Dedifferentiated amniotic fluid mesenchymal stem cell (primary cell): ENCODE results near the gene DZIP3.
A peak's percentile ranks its signal among the peaks of the same experiment; 100 is the strongest.
"Not testable (repeated sequence)": the region's sequence is repeated elsewhere in the genome, so short reads cannot be mapped to it uniquely, and the experiment has no call there.

Source experiments
- DNase-seq: peaks from one replicate; pipeline ENCODE4 v3.0.0-alpha.2; 2016; ENCODE audit errors: extremely low spot score

Gene DZIP3

DNA sequence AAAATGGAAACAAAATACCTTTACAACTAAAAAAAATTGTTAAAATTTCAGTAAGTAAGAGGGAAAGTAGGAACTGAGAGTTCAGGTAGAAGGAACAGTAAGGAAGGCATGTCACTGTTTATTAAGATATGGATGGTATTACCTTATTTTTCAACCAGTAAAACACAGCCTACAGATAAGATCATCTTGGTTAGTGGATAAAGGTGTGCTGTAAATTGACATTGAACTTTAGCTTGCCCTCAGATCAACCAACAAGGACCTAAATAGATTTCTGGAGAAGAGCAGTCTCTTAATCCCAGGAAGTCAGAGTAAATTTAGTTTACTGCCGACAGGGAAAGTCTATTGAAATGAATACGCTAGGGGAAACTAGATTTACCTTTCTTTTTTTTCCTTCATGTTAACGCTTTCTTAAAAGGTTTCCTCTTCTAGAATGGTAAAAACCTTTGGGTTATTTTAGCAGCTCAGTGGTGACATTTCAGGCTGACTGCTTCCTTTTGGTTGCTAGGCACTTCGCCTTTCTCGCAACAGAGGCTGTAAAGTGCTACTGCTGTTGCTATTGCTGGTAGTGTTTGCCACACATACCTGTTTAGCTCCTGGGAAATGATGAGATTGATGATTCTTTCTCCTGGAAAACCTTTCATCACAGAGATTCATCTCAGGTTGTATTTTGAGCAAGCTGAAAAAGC lies 12.9 kb downstream of the DZIP3 start:
- no peak for DNase-seq

DNA sequence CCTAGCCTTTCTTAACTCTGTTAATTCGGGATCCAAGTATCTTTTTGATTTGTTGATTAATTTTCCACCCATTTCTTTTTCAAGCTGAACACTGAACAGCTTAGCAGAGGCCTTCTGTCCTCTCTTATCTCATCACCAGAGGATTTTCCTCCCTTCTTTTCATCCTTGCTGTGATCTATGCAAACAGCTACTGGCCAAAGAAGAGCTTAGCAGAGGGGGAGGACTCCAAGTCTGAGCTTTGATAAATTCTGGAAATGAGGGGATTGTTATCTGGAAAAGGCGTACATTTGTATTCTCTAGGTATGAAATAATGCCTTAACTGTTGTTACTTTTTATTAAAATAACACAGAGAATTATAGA lies 13.4 kb downstream of the DZIP3 start:
- no peak for DNase-seq

GRCh38 chr3:108603691-108604090 lies 14.2 kb downstream of the DZIP3 start:
- DNase-seq = no peak

GRCh38 chr3:108605028-108605427 lies 15.5 kb downstream of the DZIP3 start:
- no peak for DNase-seq

DNA sequence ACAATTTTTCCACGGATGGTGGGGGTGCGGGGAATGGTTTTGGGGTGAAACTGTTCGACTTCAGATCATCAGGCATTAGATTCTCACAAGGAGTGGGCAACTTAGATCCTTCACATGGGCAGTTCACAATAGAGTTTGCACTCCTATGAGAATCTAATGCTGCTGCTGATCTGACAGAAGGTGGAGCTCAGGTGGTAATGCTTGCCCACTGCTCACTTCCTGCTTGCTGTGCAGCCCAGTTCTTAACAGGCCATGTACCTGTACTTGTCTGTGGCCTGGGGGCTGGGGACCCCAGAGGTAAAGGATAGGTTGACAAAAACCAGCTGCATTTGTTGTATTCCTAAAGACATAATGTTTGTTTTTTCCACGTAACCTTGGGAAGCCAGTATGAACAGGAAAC lies 16.0 kb downstream of the DZIP3 start:
- DNase-seq = no peak

DNA sequence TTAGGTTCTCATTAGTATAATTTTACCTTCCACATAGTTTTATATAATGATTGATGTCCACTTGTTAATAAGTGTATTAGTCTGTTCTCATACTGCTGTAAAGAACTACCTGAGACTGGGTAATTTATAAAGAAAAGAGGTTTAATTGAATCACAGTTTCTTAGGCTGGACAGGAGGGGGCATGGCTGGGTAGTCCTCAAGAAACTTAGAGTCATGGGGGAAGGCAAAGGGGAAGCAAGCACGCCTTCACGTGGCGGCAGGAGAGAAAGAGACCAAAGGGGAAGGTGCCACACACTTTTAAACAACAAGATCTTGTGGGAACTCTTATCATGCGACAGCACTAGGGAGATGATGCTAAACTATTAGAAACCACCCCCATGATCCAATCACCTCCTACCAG lies 19.2 kb downstream of the DZIP3 start:
- no peak for DNase-seq

DNA sequence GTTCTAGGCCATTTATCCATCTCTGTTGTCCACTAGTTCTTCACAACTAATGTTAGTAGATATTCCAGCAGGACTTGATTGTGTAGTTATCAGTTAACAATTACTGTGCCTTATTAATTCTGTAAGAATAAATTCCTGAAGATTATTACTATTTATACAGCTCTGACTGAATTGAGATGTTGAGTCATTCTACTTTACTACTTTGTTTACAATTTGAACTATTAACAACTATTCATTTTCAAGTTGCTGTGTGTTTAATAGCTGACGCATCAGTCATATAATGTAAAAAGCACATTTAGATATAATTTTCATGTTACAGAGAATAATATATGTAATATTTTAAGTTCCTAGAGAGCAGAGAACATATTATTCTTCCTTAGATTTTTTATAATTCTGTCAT lies 21.1 kb downstream of the DZIP3 start:
- DNase-seq = no peak

DNA sequence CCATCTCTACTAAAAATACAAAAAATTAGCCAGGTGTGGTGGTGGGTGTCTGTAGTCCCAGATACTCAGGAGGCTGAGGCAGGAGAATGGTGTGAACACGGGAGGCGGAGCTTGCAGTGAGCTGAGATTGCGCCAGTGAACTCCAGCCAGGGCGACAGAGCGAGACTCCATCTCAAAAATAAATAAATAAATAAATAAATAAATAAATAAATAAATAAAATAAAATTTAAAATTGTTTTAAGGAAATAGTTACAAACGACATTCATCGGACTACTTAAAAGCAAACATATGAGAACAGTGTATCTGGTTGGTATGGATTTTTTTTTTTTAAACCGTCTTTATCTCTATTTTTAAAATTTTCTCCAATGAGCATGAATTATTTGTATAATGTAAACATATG lies 26.6 kb downstream of the DZIP3 start:
- DNase-seq = not testable (repeated sequence)

DNA sequence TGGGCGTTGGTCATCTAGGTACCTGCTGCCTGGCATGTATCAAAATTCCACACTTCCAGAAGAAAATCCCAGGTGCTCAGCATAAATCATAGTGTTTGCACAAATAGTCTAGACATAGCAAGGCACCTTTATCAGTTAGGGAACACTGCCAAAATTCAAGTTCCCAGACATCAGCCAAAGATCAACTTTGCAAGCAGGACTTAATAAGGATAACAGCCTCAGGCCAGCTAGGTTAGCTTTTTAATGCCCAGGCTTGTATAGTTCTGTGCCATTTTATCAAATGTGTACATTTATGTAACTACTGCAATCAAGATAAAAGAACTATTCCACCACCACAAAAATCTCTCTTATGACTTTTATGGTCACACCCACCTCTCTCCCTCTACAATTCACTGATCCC lies 30.7 kb downstream of the DZIP3 start:
- DNase-seq = no peak

GRCh38 chr3:108623504-108623903 lies 34.0 kb downstream of the DZIP3 start:
- no peak for DNase-seq

DNA sequence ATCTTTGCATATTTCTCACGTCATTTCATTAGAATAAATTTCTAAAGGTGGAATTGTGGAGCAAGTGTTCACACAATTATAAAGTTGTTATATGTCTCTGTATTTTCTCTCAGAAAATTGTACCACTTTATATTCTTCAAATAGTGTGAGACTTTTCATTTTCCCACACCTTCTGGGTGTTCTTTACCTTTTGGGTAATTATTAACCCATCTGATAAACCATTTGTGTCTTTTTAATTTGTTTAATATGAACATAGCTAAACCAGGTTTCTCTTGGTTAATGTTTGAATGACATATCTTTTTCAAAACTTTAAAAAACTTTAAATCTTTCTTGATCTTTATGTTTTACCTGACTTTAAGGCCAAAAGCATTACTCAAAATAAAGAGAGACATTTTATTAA lies 40.5 kb downstream of the DZIP3 start:
- no peak for DNase-seq

GRCh38 chr3:108642526-108642925 lies 53.0 kb downstream of the DZIP3 start:
- no peak for DNase-seq

DNA sequence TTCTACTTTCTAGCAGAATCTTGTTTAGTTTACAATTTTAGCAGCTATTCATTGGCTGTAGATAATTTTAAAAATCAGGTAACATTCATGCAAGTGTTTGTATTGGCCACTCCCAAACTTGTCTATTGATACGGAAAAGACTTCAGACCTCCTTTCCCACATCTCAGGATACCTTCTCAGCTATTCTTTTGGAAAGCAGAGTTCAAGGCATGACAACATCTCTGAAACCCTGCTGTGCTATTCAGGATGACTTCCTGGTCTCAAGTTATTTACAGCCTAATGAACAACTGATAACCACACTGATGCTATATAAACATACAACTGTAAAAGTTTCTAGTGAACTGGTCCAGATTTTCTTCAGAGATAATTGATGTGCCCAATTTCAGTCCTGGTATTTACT lies 55.8 kb downstream of the DZIP3 start:
- no peak for DNase-seq

DNA sequence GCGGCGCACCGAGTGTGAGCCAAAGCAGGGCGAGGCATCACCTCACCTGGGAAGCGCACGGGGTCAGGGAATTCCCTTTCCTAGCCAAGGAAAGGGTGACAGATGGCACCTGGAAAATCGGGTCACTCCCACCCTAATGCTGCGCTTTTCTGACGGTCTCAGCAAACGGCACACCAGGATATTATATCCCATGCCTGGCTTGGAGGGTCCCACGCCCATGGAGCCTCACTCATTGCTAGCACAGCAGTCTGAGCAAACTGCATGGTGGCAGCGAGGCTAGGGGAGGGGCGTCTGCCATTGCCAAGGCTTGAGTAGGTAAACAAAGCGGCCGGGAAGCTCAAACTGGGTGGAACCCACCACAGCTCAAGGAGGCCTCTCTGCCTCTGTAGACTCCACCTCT lies 66.1 kb downstream of the DZIP3 start:
- not testable (repeated sequence) for DNase-seq

- DNase-seq = no peak
Observed at GRCh38 chr3:108661699-108662098, 72.2 kb downstream of the DZIP3 start.

GRCh38 chr3:108662142-108662738 lies 72.7 kb downstream of the DZIP3 start:
- peak; percentile 78 for DNase-seq

GRCh38 chr3:108664266-108664665 lies 74.7 kb downstream of the DZIP3 start:
- DNase-seq = no peak

DNA sequence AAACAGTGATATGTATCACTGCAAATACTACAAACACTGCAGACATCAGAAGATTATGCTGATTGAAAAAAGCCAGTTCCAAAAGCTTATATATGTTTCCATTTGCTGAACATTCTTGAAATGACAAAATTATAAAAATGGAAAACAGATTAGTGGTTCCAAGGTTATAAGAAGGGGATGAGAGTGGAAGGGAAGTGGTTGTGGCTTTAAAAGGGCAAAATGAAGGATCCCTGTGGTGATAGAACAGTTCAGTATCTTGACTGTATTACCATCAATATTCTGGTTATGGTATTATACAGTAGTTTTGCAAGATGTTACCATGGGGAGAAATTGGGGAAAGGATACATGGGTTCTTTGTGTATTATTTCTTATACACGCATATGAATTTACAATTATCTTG lies 77.8 kb downstream of the DZIP3 start:
- no peak for DNase-seq

DNA sequence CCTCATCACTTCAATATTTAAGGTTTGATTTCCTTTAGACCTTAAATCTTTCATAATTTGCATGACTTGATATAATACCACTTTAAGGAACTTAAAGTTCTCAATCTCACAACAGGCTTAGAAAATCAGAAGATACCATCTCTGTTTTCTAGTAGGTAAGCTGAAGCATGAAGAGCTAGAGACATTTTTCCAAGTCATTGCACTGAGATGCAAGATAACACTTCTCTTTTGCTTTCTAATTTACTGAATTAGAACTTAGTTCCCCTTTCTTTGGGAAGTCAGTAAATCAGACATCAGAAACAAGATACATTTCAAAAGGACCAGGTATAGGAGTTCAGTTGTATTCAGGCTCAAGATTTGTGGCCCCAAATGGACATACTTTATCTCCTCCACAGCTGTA lies 79.7 kb downstream of the DZIP3 start:
- DNase-seq = no peak

- no peak for DNase-seq
Observed at GRCh38 chr3:108672701-108673100, 83.2 kb downstream of the DZIP3 start.

DNA sequence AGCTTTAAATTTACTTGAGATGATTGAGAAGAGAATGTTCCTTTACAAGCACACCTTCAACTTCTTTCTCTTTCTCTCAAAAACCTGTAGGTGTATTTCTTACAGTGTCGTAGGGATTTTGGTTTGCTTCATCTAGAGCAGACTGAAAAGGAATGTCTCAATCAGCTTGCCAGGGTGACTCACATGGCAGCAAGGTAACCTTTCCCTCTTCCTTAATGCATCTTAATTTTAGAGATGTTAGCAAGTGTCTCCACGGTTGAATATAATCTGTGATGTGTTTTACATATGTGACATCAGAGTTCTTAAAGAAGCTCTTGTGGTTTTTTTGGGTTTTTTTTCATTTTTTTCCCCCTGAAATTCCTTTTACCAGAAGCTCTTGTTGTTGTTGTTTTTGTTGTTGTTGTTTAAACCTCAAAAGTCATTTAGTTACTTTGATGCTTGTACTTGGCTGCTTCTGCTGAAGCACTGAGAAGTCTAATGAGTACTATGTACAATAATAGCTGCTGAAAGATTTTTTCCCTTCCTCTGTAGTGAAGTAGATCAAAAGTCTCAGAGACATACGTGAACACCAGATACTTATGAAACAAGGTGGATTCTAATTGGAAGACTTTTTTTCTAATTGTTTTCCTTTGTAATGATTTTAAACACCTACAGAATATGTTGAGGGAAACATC lies 84.6 kb downstream of the DZIP3 start:
- no peak for DNase-seq

GRCh38 chr3:108677811-108678210 lies 88.3 kb downstream of the DZIP3 start:
- DNase-seq = no peak

- DNase-seq = not testable (repeated sequence)
Observed at GRCh38 chr3:108692286-108692685, 102.8 kb downstream of the DZIP3 start.
